Neural progenitor cell (in vitro differentiated cells): ENCODE results near the gene TTR. TPM values are rescaled to one million over a fixed set of nuclear protein-coding genes. Genes with fewer than 3 reads are reported as not detected.

Experiments
- DNase-seq: peaks from one replicate; pipeline ENCODE4 v3.0.0-alpha.2; 2016; ENCODE audit warnings: low spot score
- H2AFZ ChIP-seq: fragments of 200-600 bp; sonication (generic); replicated peaks from 2 replicates; pipeline ENCODE4 v1.6.1; 2016; ENCODE audit warnings: antibody characterized with exemption
- H3F3A ChIP-seq: fragments of 200-600 bp; sonication (generic); 2 replicates; pipeline ENCODE4 v1.6.1; 2016; ENCODE audit warnings: antibody characterized with exemption, low read depth
- H3K27ac ChIP-seq: fragments of 200-600 bp; sonication (generic); 2 replicates; pipeline ENCODE4 v1.5.1; 2016; ENCODE audit warnings: mild to moderate bottlenecking
- H3K27me3 ChIP-seq: fragments of 200-600 bp; sonication (generic); 2 replicates; pipeline ENCODE4 v1.6.1; 2016; ENCODE audit warnings: mild to moderate bottlenecking, moderate library complexity
- H3K36me3 ChIP-seq: fragments of 200-600 bp; sonication (generic); 2 replicates; pipeline ENCODE4 v1.5.1; 2016
- H3K4me1 ChIP-seq: fragments of 200-600 bp; sonication (generic); 2 replicates; pipeline ENCODE4 v1.6.1; 2016; ENCODE audit warnings: mixed run types
- H3K4me2 ChIP-seq: fragments of 200-600 bp; sonication (generic); 2 replicates; pipeline ENCODE4 v1.6.1; 2016
- H3K4me3 ChIP-seq: fragments of 200-600 bp; sonication (generic); 2 replicates; pipeline ENCODE4 v1.5.1; 2016
- H3K79me2 ChIP-seq: fragments of 200-600 bp; sonication (generic); 2 replicates; pipeline ENCODE4 v1.6.1; 2016; ENCODE audit warnings: low read depth
- H3K9ac ChIP-seq: fragments of 200-600 bp; sonication (generic); 2 replicates; pipeline ENCODE4 v1.6.1; 2016
- H3K9me3 ChIP-seq: fragments of 200-600 bp; sonication (generic); 2 replicates; pipeline ENCODE4 v1.5.1; 2016; ENCODE audit warnings: low read depth
- H4K20me1 ChIP-seq: fragments of 200-600 bp; sonication (generic); 2 replicates; pipeline ENCODE4 v1.6.1; 2016; ENCODE audit warnings: low read depth
- H3K27ac Mint-ChIP-seq: 3 replicates; pipeline ENCODE4 v1.8.0; 2021; ENCODE audit warnings: mixed read lengths
- H3K27me3 Mint-ChIP-seq: 2 replicates; pipeline ENCODE4 v1.8.0; 2022; ENCODE audit warnings: low read depth, mild to moderate bottlenecking, inconsistent platforms, moderate library complexity, mixed read lengths; ENCODE audit not compliant: insufficient read depth
- H3K36me3 Mint-ChIP-seq: 3 replicates; pipeline ENCODE4 v1.8.0; 2021; ENCODE audit warnings: mixed read lengths
- H3K4me1 Mint-ChIP-seq: 3 replicates; pipeline ENCODE4 v1.8.0; 2021; ENCODE audit warnings: mixed read lengths
- H3K4me3 Mint-ChIP-seq: 3 replicates; pipeline ENCODE4 v1.8.0; 2021; ENCODE audit warnings: mild to moderate bottlenecking, moderate library complexity, mixed read lengths
- H3K9me3 Mint-ChIP-seq: 3 replicates; pipeline ENCODE4 v1.8.0; 2020; ENCODE audit warnings: mixed read lengths
- CTCF ChIP-seq: fragments of 200-600 bp; sonication (generic); IDR thresholded peaks from 2 replicates; pipeline ENCODE4 v1.5.1; 2017; ENCODE audit warnings: antibody characterized with exemption, mild to moderate bottlenecking
- EZH2 ChIP-seq: fragments of 200-600 bp; sonication (generic); IDR thresholded peaks from 2 replicates; pipeline ENCODE4 v1.6.1; 2017; ENCODE audit warnings: antibody characterized with exemption, mild to moderate bottlenecking, moderate library complexity
- EZH2phosphoT487 ChIP-seq: fragments of 200-600 bp; sonication (generic); IDR thresholded peaks from 2 replicates; pipeline ENCODE4 v1.6.1; 2017; ENCODE audit warnings: antibody characterized with exemption
- total RNA-seq: library from RNA; depleted of rRNA; stranded (reverse); fragments of >200 nt; gene quantifications from 2 replicates; pipeline ENCODE4 v1.2.3, GENCODE V29; 2015; ENCODE audit warnings: low replicate concordance

The TTR gene
- total RNA-seq, 1 donor from 2014 or later = 1.8 TPM

DNA sequence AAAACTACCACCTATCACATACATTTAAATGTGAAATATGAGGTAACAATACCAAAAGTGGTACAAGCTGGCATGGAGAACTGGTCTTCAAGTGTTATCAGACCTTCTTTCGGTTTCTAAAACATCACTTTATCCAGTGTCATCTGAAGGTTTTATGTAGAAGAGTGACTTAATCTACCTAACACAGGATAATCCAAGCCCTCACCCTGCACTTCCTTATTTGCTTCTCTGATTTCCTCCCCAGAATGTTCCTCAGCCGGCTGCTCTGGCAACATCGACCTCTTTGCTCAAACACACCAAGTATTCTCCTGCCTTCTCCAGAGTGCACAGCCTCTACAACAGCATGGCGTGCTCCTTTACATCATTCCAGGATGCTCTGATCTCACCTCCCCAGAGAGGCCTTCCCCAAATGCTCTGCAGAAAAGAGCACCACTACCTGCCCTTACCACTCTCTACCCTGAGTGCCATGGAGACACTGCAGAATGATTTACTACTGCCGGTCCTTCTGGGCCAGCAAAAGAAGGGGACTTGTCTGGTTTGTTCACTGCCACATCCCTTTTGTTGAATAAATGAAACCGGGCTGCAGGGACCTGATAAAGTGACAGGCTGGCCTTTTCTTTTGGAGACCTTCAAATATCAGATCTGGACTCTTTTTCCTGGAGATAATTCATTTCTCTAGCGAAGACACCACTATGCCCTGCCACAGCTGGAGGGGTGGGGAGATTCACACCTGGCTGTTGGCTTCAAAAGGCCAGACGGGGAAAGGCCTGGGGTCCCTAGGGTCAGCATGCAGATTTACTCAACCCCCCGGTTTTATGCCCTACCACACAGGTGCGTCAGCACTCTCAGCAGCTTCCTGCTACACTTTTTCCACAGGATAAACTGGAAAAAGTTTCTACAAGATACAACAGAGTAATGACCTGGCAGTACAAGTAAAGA, 42.0 kb downstream of the TTR start:
- no peaks in the 10 kb centered on the region for H3K4me1 ChIP-seq
- H4K20me1 ChIP-seq = no peaks in the 10 kb centered on the region
- H3K4me1 Mint-ChIP-seq = no peaks in the 10 kb centered on the region
- H3K79me2 ChIP-seq = no peaks in the 10 kb centered on the region
- no peak overlapping the region for H3K4me3 Mint-ChIP-seq
- H3K4me2 ChIP-seq = no peak overlapping the region
- H3K27ac ChIP-seq = no peak overlapping the region
- no peak overlapping the region for H2AFZ ChIP-seq
- H3K9ac ChIP-seq = no peak overlapping the region
- H3K36me3 ChIP-seq = peaks cover 11% of the 10 kb centered on the region
- H3K9me3 Mint-ChIP-seq = peaks cover 6% of the 10 kb centered on the region
- H3K27me3 ChIP-seq = no peaks in the 10 kb centered on the region
- H3K27ac Mint-ChIP-seq = peak overlapping the region; percentile 44
- peaks cover 33% of the 10 kb centered on the region for H3K36me3 Mint-ChIP-seq
- no peak for DNase-seq
- H3K9me3 ChIP-seq = no peaks in the 10 kb centered on the region
- TF ChIP-seq EZH2phosphoT487 (no peak), EZH2 (no peak), CTCF (no peak)
- H3K27me3 Mint-ChIP-seq = peaks cover 2% of the 10 kb centered on the region
- no peaks in the 10 kb centered on the region for H3F3A ChIP-seq
- H3K4me3 ChIP-seq = no peak overlapping the region

DNA sequence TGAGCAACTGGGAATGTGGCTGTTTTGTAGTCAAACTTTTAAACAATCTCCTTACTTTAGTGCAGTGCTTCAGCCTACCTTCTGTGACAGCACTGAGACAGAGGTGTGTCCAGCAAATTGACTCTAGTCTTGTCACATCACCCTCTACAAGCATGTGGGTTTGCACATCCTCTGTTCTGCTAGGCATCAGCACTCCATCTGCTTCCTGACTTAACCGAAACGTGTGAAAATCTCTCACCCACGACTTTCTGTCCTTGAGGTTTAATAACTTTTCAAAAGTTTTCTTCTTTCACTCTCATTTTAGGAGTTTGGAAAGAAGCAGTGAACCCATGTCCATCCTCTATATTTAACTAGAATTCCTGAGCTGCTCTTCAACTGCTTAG, 42.6 kb downstream of the TTR start:
- H3K9me3 ChIP-seq = no peaks in the 10 kb centered on the region
- Mint-ChIP-seq H3K27me3 (peaks cover 2% of the 10 kb centered on the region), H3K27ac (no peak overlapping the region), H3K4me1 (no peaks in the 10 kb centered on the region), H3K9me3 (peaks cover 6% of the 10 kb centered on the region), H3K36me3 (peaks cover 33% of the 10 kb centered on the region), H3K4me3 (no peak overlapping the region)
- no peak for TF ChIP-seq EZH2
- no peak for TF ChIP-seq CTCF
- TF ChIP-seq EZH2phosphoT487 = no peak
- no peaks in the 10 kb centered on the region for H3F3A ChIP-seq
- no peaks in the 10 kb centered on the region for H3K4me1 ChIP-seq
- DNase-seq = no peak
- no peaks in the 10 kb centered on the region for H3K79me2 ChIP-seq
- no peak overlapping the region for H3K9ac ChIP-seq
- H3K4me2 ChIP-seq = no peak overlapping the region
- H3K27me3 ChIP-seq = no peaks in the 10 kb centered on the region
- no peak overlapping the region for H2AFZ ChIP-seq
- H3K4me3 ChIP-seq = no peak overlapping the region
- H4K20me1 ChIP-seq = no peaks in the 10 kb centered on the region
- no peak overlapping the region for H3K27ac ChIP-seq
- peaks cover 11% of the 10 kb centered on the region for H3K36me3 ChIP-seq

DNA sequence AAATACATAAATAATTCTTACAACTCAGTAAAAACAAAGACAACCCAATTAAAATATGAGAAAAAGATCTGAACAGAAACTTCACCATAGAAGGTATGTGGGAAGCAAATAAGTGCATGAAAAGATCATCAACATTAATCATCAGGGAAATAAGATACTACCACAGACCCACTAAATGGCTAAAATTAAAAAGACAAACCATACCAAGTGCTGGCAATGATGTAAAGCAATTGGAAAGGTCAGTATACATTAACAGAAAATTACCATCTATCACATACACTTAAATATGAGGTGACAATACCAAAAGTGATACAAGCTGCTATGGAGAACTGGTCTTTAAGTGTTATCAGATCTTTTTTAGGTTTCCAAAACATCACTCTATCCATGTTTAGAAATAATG, 44.7 kb downstream of the TTR start:
- no peaks in the 10 kb centered on the region for H3K9me3 ChIP-seq
- no peak overlapping the region for H3K4me2 ChIP-seq
- Mint-ChIP-seq H3K9me3 (peaks cover 6% of the 10 kb centered on the region), H3K4me1 (no peaks in the 10 kb centered on the region), H3K27ac (no peak overlapping the region), H3K27me3 (peaks cover 3% of the 10 kb centered on the region), H3K36me3 (peaks cover 28% of the 10 kb centered on the region), H3K4me3 (no peak overlapping the region)
- no peak overlapping the region for H3K27ac ChIP-seq
- H3K36me3 ChIP-seq = peaks cover 11% of the 10 kb centered on the region
- no peaks in the 10 kb centered on the region for H3F3A ChIP-seq
- no peak for TF ChIP-seq EZH2phosphoT487
- TF ChIP-seq CTCF = no peak
- no peak for TF ChIP-seq EZH2
- no peak overlapping the region for H3K4me3 ChIP-seq
- no peaks in the 10 kb centered on the region for H3K79me2 ChIP-seq
- H3K27me3 ChIP-seq = no peaks in the 10 kb centered on the region
- H3K4me1 ChIP-seq = no peaks in the 10 kb centered on the region
- H3K9ac ChIP-seq = no peak overlapping the region
- no peaks in the 10 kb centered on the region for H4K20me1 ChIP-seq
- DNase-seq = no peak
- no peak overlapping the region for H2AFZ ChIP-seq
